GM18870 (cell line): ENCODE results near the gene CDH23.

ENCODE experiments used
- ATAC-seq: cut with Tn5 transposase; IDR thresholded peaks from one replicate; pipeline ENCODE4 v1.9.1; 2021; ENCODE audit warnings: moderate library complexity; ENCODE audit not compliant: unreplicated experiment

Gene CDH23

DNA sequence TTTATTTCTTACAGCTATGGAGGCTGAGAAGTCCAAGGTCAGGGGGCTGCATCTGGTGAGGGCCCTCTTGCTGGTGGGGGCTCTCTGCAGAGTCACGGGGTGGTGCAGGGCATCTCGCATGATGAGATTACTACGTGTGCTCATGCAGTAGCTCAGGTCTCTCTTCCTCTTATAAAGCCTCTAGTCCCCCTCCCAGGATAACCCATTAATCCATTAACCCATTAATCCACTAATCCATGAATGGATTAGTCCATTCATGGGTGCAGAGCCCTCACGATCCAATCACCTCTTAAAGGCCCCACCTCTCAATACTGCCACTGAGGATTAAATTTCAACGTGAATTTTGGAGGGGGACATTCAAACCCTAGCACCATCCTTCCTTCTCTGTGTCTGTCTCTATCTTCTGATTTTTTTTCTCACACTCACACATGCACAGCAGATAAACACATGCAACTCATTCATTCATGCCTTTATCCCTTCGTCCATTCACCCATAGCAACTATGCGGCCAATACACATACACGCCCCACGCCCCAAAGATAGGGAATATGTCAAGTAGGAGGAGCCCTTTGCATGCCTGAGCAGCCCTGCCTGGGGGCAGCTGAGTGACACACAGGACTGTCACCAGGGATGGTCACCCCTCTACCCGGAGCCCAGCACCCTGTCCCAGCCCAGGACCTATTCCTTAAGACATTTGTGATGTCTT lies 236.3 kb downstream of the CDH23 start:
- no peak for ATAC-seq

DNA sequence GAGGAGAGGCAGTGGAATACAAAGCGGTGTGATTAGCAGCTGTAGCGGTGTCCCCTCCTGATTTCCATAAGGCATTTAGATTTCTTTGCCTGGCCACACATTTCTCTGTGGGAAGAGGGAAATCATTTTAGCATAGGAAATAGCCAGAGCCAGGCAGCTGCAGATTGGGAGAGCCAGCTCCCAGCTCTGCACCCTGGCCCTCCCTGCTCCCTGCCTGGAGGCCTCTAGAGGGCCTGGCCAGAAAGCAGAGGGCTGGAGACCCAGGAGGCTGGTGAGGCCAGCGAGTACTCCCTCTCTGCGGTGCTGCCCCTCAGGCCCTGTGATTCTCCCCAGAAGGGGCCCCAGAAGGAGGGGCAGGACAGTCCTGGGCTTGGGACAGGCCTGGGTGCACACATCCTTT lies 237.2 kb downstream of the CDH23 start:
- no peak for ATAC-seq

DNA sequence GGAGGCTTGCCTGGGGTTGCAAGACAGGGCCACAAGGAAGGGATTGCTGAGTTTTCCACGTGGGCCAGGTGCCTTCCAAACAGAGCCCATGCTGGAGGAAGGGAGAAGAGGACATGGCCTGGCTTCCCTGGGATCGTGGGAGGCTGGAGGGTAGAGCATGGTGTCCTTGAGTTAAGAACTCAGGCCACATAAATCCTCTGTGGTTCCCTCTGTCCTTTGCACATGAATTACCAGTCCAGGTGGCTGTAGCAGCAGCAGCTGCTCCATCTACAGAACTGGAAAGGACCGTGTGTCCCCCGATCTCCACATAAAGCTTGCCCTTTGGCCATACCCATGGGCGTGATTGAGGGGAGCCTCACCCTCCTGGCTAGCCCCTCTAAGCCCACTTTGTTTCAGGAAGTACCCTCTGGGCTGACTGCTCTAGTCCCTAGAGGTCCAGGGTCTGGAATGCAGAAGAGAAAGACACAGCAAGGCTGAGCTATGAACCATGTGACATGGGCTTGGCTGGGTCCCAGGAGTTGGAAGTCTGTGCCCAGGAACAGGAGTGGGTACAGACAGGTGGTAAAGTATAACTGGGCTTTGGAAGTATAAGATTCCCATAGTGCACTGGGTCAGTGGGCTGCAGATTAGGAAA lies 237.9 kb downstream of the CDH23 start:
- ATAC-seq: no peak

DNA sequence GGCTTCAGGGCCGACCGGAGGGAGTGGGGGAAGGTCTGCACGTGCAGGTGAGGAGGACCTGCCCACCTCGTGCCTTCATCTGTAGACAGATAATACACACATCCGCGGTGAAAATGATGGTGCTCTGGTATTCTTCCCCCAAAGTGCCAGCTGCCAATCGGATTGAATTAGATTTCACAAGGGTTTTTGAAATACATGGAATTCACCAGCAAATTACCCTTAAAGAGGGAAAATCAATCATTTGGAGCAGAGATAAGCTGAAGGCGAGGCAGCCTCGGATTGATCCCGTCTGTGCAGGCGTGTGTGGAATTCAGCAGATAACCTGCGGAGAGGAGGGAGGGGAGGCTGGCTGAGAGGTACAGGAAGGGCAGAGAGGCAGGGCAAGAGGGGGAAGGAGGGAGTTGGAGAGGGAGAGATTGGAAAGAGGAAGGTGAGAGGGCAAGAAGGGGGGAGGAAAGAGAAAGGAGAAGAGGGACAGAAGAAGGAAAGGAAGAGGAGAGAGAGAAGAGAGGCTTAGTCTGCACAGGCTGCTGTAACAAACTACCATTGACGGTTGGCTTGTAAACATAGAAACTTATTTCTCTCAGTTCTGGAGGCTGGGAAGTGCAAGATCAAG lies 238.6 kb downstream of the CDH23 start:
- ATAC-seq: no peak

DNA sequence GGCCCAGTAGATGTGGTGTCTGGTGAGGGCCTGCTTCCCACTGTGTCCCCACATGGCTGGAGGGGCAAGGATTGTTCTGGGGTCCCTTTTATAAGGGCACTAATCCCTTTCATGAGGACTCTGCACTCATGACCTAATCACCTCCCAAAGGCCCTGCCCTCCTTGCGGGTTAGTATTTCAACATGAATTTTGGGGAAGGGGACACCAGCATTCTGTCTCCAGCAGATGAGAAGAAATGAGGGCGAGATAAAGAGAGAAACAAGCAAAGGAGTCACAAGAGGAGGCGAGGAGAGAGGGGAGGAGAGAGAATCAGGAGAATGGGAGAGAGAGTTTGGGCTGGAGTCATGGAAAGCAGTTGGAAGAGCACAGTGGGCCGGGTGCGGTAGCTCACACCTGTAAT lies 239.1 kb downstream of the CDH23 start:
- ATAC-seq: no peak

DNA sequence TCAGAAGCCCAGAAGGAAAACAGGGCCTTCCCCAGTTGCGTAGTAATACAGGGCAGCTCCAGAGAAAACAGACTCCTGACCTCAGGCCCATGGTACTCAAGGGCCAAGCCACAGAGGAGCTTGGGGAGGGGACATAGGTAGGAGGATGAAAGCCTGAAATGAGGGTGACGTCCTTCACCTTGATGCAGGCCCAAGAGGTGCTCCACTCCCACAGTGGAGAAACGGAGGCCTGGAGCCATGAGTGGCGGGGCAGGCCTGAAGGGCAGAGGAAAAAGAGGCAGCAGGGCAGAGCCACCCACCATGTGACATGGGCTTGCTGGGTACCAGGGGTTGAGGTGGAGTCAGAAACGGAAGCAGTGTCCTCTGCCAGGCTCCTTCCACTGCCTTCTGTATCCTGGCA lies 239.9 kb downstream of the CDH23 start:
- ATAC-seq: no peak

DNA sequence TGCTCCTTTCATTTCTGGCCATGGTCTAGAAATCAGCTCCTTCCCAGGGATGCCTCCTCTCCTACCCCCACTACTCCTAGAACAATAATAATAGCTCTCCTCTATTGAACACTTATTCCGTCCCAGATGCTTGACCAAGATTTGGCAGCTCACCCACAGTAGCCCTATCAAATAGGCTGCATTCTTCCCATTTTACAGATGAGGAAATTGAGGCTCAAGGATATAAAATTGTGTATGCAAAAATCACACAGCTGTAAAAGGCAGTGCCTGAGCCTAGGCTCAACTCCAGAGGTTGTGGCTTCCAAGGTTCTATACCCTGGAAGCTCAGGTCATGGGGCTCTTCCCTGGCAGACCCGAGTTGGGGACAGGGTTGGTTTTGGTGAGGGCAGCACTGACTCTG lies 240.6 kb downstream of the CDH23 start:
- no peak for ATAC-seq

DNA sequence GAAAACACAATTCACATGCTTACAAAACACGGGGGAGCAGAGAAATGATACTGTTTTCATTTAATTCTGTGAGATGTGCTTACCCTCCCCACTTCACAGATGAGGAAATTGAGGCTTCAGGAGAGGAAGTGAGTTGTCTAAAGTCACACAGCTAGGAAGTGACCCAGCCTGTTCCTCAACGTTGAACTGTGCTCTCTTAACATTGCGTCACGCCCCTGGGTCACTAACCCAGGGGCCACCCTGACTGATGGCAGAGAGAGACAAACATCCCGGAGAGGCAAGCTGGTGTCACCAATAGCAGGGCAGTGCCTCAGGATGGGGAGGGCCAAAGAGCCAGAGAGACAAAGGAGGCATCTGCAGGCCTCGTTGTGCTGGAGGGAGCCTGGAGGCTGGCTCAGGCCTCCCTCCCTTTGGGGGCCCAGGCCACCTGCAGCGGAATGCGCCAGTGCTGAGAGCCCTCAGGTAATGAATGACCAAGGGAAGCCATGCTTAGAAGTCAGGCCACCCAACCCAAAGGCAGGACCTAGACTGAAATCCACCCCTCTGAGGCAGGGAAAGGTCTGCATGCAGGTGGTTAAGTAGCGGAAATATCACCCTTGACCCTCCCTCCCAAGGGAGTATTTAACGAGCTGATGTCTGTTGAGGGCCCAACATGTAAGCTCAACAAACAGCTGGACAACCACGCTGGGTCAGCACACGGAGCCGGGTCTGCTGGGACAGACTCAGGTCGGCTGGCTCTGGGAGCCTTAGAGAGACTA lies 241.5 kb downstream of the CDH23 start:
- no peak for ATAC-seq

DNA sequence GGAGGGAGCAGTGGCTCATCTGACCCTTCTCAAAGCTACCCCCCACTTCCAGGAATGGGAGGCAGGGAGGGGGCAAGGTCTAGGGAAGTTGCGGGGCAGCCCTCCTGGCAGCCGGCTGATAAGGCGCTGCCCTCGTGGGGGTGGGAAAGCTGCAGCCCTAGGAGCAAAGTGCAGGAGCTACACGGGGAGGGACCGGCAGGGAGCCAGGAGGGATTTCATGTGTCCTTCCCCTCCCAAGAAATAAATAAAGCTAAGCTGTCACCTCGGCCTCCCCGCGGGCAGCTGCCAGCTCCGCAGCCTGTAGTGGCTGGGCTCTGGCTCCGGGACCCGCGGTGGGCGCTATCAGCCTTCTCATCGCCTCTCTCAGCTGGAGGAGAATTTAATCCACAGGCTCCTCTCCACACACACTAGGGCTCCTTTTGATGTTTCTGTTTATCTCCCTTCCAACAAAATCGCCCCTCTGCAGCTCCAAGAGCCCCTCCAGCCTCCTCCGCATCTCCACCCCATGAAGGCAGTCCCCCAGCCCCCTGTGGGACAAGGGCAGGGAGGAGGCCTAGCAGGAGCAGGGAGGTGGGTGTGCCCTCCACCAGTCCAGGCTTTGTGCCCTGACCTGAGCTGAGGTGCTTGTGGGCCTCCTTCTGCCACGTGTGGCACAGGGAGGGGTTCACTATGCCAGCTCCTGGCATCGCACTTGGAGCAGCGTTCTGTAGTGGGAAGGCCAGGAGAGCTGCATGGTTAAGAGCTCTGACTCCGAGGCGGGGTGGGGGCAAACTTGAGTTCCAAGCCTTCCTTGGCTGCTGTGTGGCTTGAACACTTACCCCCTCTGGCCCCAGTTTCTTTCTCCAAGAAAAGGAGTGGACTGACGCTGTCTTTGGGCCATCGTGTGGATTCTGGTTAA lies 242.4 kb downstream of the CDH23 start:
- no peak for ATAC-seq

DNA sequence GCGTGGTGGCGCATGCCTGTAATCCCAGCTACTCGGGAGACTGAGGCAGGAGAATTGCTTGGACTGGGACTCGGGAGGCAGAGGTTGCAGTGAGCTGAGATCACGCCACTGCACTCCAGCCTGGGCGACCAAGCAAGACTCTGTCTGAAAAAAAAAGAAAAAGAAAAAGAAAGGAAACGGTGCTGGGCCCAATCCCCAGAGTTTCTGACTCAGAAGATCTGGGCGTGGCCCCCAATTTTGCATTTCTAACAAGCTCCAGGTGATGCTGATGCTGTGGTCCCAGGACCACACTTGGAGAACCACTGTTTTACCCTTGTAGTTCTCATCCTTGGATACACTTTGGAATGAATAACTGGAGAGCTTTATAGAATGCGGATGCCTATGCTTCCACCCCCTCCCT lies 243.9 kb downstream of the CDH23 start:
- no peak for ATAC-seq

DNA sequence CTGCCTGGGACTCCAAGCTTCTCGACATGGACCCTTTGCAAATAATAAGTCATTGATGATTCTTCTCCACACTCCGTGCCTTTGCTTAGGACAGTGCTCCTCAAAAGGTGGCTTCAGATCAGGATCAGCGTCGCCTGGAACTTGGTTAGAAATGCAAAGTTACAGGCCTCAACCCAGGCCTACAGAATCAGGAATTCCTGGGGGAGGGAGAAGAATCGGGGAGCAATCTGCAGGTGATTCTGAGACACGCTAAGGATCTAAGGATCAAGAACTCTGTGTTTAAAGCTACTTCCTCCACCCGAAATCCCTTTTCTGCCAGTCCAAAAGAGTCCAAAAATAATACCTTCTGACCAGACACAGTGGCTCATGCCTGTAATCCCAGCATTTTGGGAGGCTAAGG lies 244.7 kb downstream of the CDH23 start:
- no peak for ATAC-seq

DNA sequence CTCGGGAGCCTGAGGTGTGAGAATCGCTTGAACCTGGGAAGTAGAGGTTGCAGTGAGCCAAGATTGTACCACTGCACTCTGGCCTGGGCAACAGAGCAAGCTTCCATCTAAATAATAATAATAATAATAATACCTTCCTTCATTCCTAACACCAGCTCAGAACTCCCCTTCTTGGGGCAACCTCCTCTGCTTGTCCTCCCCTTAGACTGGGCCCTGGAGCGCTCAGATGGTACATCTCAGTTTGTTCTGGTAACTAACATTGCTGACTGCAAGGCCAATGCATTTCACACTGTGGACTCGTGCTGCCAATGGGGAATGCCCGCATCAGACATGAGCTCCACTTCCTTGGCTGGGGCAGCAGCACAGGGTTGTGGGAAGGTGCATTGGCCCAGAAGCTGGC lies 245.3 kb downstream of the CDH23 start:
- ATAC-seq: no peak

DNA sequence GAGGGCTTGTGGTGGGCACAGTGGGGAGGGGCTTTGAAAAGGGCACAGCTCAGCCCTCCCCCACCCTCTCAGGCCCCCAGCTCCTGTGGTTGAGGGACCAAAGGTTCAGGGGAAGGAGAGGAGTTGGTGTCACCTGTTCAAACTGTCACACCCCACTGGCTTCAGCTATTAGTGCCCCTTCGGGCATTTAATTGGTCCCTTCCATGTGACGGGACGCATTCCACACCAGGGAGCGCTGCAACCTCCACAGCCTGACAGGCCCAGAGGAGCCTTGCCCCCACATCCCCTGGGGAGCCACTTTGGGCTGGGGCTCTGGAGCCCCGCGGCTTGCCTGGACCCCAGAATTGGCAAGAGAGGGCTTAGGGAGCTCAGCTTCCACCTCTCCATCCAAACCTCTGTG lies 247.2 kb downstream of the CDH23 start:
- ATAC-seq: no peak

DNA sequence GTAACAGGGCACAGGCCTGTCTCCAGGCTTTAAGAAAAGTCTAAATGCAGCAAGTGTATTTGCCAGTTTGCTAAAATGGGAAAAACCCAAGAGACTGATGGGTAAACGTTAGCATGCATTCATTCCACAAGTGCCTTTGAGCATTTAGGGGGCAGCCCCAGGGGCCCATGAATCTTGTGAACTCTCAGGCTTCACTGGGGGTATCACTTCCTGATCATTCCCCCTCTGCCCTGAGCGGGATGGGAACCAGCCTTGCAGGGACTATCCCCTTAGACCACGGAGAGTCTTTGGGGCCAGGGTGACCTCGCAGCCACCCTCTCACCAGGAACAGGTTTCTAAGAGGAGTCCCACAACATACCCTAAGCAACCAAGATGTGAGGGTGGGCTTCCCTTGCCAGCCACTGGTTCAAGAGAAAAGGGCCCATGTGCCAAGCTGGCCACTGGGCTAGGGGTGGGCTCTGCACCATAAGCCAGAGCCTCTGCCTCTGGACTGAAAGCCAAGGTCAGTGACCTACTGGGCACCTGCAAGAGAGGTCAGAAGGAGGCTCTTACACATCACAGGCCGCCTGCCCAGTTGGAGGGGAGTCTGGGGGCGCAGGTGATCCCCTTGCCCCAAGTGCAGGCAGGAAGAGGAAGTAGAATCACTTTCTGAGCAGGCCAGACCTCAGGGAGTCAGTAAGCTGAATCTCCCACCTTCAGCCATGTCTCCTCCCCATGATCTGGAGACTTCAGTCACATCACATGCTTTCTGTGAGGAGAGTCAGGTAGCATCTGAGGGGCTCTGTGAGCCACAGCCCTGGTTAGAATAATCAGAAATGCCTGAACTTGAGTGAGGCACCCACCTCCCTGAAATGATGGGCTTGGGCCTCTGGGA lies 247.8 kb downstream of the CDH23 start:
- ATAC-seq: no peak

DNA sequence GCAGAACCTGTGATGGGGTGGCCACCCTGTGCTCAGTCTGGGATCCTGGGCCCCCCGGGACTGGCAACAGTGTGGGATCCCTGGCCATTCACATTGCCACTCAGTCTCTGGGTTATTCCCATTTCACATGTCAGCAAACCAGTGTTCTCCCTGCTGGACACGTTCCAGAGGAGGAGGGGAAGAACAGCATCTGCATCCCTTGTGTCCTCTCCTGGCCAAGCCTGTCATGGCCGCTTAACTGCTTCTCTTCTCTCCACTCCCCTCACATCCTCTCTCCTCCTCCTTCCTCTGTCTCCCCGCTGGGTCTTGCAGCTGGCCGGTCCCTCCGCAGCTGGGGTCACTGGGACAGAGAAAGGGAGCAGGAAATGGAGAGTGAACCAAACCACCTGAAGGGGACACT lies 248.5 kb downstream of the CDH23 start:
- no peak for ATAC-seq

DNA sequence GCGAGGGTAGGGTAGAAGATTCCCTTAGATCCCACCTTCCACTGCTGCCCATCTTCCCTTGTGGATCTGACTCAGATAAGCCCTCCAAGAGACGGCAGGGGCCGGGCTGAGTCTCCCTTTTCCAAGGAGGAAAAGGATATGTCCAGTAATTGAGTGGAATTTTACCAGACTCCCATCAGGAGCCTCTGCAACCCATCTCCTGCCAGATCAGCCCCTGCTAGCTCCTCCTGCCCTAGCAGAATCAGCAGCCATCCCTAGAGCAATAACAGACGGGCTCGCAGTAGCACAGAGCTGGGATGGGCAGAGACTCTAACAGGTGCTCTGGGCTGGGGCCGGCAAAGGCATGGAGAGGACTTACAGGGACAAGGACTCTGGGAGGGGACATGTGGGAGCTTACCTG lies 249.3 kb downstream of the CDH23 start:
- ATAC-seq: no peak

DNA sequence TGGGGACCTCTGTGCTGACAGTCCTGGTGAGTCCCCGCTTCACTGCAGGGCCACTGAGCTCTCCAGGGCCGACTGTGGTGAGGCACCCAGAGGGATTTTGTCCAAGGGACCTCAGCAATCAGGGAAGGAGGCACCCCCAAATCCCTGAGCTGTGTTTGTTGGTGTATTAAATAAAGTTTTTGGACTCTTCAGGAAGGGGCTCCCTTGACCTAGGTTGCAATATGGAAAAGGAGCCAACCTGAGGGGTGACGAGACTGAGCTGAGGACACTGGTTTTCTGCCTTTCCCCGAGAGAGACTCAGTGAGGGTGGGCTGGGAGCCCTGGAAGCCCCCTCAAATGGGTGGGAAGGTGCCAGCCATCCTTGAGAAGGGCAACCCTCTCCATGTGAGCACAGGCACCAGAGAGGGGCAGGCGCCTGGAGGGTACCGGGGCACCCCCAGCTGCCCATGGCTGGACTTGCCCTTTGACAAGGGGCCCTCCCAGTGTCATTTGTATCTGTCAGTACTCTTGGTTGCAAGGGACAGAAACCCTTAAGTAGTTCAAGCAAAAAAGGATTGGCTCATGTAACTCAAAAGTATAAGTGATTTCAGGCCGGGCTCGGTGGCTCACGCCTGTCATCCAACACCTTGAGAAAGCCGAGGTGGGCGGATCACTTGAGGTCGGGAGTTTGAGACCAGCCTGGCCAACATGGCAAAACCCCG lies 250.0 kb downstream of the CDH23 start:
- no peak for ATAC-seq

DNA sequence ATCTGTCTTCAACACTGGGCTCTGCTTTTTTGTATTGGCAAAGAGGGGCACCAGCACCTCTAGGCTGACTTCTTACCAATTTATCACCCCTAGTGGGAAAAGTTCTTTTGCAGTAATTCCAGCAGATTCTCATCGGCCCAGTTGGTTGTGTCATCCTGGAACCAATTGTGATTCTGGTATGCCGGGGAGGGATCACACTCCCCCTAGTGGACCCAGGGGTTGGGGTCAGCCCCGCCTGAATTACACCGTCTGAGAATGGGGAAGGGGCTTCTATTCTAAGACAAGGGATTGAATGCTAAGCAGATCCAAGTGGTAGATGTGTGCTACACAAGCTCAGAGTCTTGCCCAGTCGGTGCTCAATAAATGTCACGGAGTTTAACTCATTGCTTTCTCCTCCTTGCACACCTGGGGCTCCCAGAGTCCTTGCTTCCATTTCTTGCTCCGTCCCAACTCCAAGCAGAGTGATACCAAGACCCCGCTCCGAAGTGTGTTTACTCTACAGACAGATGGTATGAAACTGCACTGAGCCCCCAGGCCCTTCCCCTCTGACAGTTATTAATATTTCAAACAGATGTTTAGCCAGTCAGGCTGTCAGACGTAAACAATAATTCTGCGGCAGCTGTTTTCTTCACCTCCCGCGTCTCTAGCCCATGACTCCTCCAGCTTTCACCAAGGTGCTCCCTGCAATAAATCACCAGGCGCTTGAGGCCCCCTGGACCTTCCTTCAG lies 251.0 kb downstream of the CDH23 start:
- no peak for ATAC-seq
